HG03039 (cell line): ENCODE measurements around the gene EEF1AKMT4.

Experiments used
- ATAC-seq: cut with Tn5 transposase; IDR thresholded peaks from one replicate; pipeline ENCODE4 v1.9.1; 2021; ENCODE audit warnings: mild to moderate bottlenecking, moderate library complexity; ENCODE audit not compliant: unreplicated experiment

The EEF1AKMT4 gene

GRCh38 chr3:184249412-184250166, at the start of gene EEF1AKMT4:
TSS of gene EEF1AKMT4 (plus strand) at chr3:184249672. CDS start at chr3:184249695, 23 bp downstream.
- ATAC-seq: peak; percentile 81

- ATAC-seq: no peak
These were observed 48.6 kb upstream of the EEF1AKMT4 start for GRCh38 chr3:184200825-184201224.

- no peak for ATAC-seq
These were observed 45.9 kb upstream of the EEF1AKMT4 start for GRCh38 chr3:184203526-184203925.

GRCh38 chr3:184209146-184209923, 40.1 kb upstream of the EEF1AKMT4 start:
- ATAC-seq: no peak

GRCh38 chr3:184211297-184211696, 38.2 kb upstream of the EEF1AKMT4 start:
- no peak for ATAC-seq

GRCh38 chr3:184211718-184212117, 37.8 kb upstream of the EEF1AKMT4 start:
- no peak for ATAC-seq

- ATAC-seq: no peak
These were observed 30.7 kb upstream of the EEF1AKMT4 start for GRCh38 chr3:184218814-184219213.

- no peak for ATAC-seq
These were observed 27.0 kb upstream of the EEF1AKMT4 start for GRCh38 chr3:184222521-184222920.

GRCh38 chr3:184223946-184224345, 25.5 kb upstream of the EEF1AKMT4 start:
- ATAC-seq: no peak

GRCh38 chr3:184227481-184227935, 22.0 kb upstream of the EEF1AKMT4 start:
- ATAC-seq: no peak

GRCh38 chr3:184228376-184229137, 20.9 kb upstream of the EEF1AKMT4 start:
- ATAC-seq: no peak

GRCh38 chr3:184229394-184230080, 19.9 kb upstream of the EEF1AKMT4 start, which contains the start of gene VWA5B2:
TSS of gene VWA5B2 (plus strand) at chr3:184229585. CDS start at chr3:184230529, 944 bp downstream.
- ATAC-seq: no peak

- ATAC-seq: no peak
These were observed 19.3 kb upstream of the EEF1AKMT4 start for GRCh38 chr3:184230081-184230602.

GRCh38 chr3:184230603-184231528, 18.6 kb upstream of the EEF1AKMT4 start:
- ATAC-seq: no peak

- ATAC-seq: no peak
These were observed 17.8 kb upstream of the EEF1AKMT4 start for GRCh38 chr3:184231671-184232070.

- ATAC-seq: no peak
These were observed 16.2 kb upstream of the EEF1AKMT4 start for GRCh38 chr3:184233127-184233843.

- ATAC-seq: no peak
These were observed 15.2 kb upstream of the EEF1AKMT4 start for GRCh38 chr3:184234224-184234623.

- no peak for ATAC-seq
These were observed 14.6 kb upstream of the EEF1AKMT4 start for GRCh38 chr3:184234671-184235380.
